A549 treated with dexamethasone at 1 μM for 4 hours (cell line): ENCODE results near the gene HSD17B3. TPM values are rescaled to one million over a fixed set of nuclear protein-coding genes. Genes with fewer than 3 reads are reported as not detected.

Source experiments
- total RNA-seq: library from RNA; stranded (reverse); fragments of 200-300 nt; extraction: Qiagen RNA extraction; gene quantifications from 5 replicates; pipeline ENCODE4 v1.2.3, GENCODE V29; 2022

The HSD17B3 gene
- 0.09 TPM in 1 of 5 replicates, not detected in the others for total RNA-seq

GRCh38 chr9:96302021-96302420 is at the start of gene HSD17B3:
Gene HSD17B3, minus strand, starts transcription at chr9:96302176. Its CDS starts 72 bp downstream, at chr9:96302104.

Other genes with a start within 250 kb of the HSD17B3 start
- 16.5 to 23.0 TPM (median 22.0 TPM) in 5 replicates for gene SLC35D2, start 81.5 kb upstream of the HSD17B3 start, total RNA-seq
- gene ZNF367, start 116.2 kb upstream of the HSD17B3 start, total RNA-seq, result 3.9 to 7.2 TPM (median 5.3 TPM) in 5 replicates
- 15.6 to 17.7 TPM (median 15.9 TPM) in 5 replicates for gene HABP4, start 148.0 kb upstream of the HSD17B3 start, total RNA-seq